SU-DHL-6 (cell line): Measurements from ENCODE around the gene SPTBN1.

ENCODE experiments used
- H2AFZ ChIP-seq: fragments of 200-600 bp; sonication (generic); 2 replicates; pipeline ENCODE4 v1.6.1; 2014; ENCODE audit warnings: low read depth, mild to moderate bottlenecking, moderate library complexity, mixed read lengths, antibody characterized with exemption, low read length; ENCODE audit not compliant: severe bottlenecking
- H3F3A ChIP-seq: fragments of 200-600 bp; shearing (Covaris generic); 2 replicates; pipeline ENCODE4 v1.6.0; 2016; ENCODE audit warnings: antibody characterized with exemption, mild to moderate bottlenecking; ENCODE audit not compliant: insufficient read depth
- H3K27ac ChIP-seq: fragments of 200-600 bp; sonication (generic); 2 replicates; pipeline ENCODE4 v1.5.1; 2016; ENCODE audit warnings: low read depth, mild to moderate bottlenecking, low read length, moderate library complexity, mixed read lengths
- H3K27me3 ChIP-seq: fragments of 200-600 bp; sonication (generic), shearing (Covaris generic); 2 replicates; pipeline ENCODE4 v1.6.0; 2014; ENCODE audit warnings: mild to moderate bottlenecking, low read length
- H3K36me3 ChIP-seq: fragments of 200-600 bp; sonication (generic); 2 replicates; pipeline ENCODE4 v1.6.1; 2014; ENCODE audit warnings: mild to moderate bottlenecking, low read length, mixed read lengths
- H3K4me2 ChIP-seq: fragments of 300-600, 200-600 bp; shearing (Covaris generic), sonication (generic); 2 replicates; pipeline ENCODE4 v1.6.0; 2014; ENCODE audit warnings: low read length, low read depth, mild to moderate bottlenecking; ENCODE audit not compliant: poor library complexity, severe bottlenecking
- H3K4me3 ChIP-seq: fragments of 200-600 bp; sonication (generic); 2 replicates; pipeline ENCODE4 v1.5.1; 2014; ENCODE audit warnings: antibody characterized with exemption, low read length, mild to moderate bottlenecking, mixed read lengths; ENCODE audit not compliant: insufficient read depth, poor library complexity, severe bottlenecking
- H3K79me2 ChIP-seq: fragments of 200-600 bp; sonication (generic); 2 replicates; pipeline ENCODE4 v1.6.1; 2014; ENCODE audit warnings: mild to moderate bottlenecking, low read length, moderate library complexity; ENCODE audit not compliant: insufficient read depth
- H3K9ac ChIP-seq: fragments of 200-600 bp; sonication (generic); 2 replicates; pipeline ENCODE4 v1.7.0; 2014; ENCODE audit warnings: mild to moderate bottlenecking, low read length
- H3K9me2 ChIP-seq: fragments of 200-600 bp; sonication (generic); replicated peaks from 2 replicates; pipeline ENCODE4 v1.6.1; 2014; ENCODE audit warnings: low read length; ENCODE audit not compliant: insufficient read depth
- H3K9me3 ChIP-seq: fragments of 200-600 bp; sonication (generic); 2 replicates; pipeline ENCODE4 v1.6.1; 2014; ENCODE audit warnings: low read length, mixed read lengths; ENCODE audit not compliant: insufficient read depth
- H4K20me1 ChIP-seq: fragments of 200-600 bp; sonication (generic); 2 replicates; pipeline ENCODE4 v1.6.1; 2014; ENCODE audit warnings: low read depth, mild to moderate bottlenecking, antibody characterized with exemption, low read length, moderate library complexity, mixed read lengths
- EZH2phosphoT487 ChIP-seq: fragments of 200-600 bp; sonication (generic), shearing (Covaris generic); conservative IDR thresholded peaks from 2 replicates; pipeline ENCODE4 v1.6.1; 2018; ENCODE audit warnings: mild to moderate bottlenecking, antibody characterized with exemption, low read length, moderate library complexity, mixed read lengths
- TF ChIP-seq, protein P1 (sequence below): fragments of 200-600 bp; sonication (generic); IDR thresholded peaks from one replicate; pipeline ENCODE4 v1.5.1; 2017; ENCODE audit warnings: antibody characterized with exemption, mild to moderate bottlenecking, low read length, moderate library complexity; ENCODE audit not compliant: insufficient read depth, poor library complexity, severe bottlenecking

Gene SPTBN1

DNA sequence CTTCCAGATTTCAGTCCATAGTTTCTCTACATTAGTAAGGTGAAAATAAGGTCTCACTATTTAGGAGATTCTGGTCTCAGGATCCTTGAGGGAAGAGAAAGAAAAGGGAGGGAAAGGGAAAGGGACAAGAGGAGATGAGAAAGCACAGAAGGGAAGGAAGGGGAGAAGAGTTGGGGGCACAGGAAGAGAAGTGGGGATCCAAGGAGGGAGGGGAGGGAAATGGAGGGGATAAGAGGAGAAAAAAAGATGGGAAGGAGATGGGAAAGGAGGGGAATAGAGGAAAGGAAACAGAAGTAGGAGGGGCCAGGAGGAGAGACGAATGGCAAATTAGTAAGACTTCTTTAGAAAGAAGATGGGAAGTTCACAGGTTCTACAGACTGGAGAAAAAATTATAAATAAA lies 39.2 kb upstream of the SPTBN1 start:
- TF ChIP-seq EZH2phosphoT487: no peak
- TF ChIP-seq, protein P1, sequence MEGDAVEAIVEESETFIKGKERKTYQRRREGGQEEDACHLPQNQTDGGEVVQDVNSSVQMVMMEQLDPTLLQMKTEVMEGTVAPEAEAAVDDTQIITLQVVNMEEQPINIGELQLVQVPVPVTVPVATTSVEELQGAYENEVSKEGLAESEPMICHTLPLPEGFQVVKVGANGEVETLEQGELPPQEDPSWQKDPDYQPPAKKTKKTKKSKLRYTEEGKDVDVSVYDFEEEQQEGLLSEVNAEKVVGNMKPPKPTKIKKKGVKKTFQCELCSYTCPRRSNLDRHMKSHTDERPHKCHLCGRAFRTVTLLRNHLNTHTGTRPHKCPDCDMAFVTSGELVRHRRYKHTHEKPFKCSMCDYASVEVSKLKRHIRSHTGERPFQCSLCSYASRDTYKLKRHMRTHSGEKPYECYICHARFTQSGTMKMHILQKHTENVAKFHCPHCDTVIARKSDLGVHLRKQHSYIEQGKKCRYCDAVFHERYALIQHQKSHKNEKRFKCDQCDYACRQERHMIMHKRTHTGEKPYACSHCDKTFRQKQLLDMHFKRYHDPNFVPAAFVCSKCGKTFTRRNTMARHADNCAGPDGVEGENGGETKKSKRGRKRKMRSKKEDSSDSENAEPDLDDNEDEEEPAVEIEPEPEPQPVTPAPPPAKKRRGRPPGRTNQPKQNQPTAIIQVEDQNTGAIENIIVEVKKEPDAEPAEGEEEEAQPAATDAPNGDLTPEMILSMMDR: no peak

DNA sequence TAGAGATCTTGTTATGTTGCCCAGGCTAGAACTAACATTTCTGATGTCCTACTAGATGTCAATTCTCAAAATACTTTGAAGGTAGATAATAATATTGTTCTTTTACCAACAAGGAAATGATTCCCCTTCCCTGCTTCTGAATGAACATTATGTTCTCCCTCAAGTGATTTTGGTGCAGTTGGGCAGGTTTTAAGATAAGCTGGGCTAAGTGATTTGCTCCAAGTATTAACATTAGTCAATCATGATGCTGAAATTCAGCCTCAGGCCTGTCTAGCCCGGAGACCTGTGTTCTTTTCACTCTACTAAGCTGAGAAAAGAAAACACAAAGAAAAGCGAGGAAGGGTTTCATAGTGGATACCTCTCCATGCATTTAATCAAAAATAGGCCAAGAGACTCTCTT lies 38.5 kb upstream of the SPTBN1 start:
- H3K9me3 ChIP-seq: no peaks in the 10 kb centered on the region

More for the DNA sequence above, 39.2 kb upstream of the SPTBN1 start:
- H3K36me3 ChIP-seq: no peaks in the 10 kb centered on the region
- H3K9me2 ChIP-seq: no peaks in the 10 kb centered on the region
- no peak overlapping the region for H2AFZ ChIP-seq
- no peaks in the 10 kb centered on the region for H3K79me2 ChIP-seq
- no peak overlapping the region for H3K27ac ChIP-seq
- H3K9ac ChIP-seq: no peak overlapping the region
- no peaks in the 10 kb centered on the region for H3K9me3 ChIP-seq
- no peaks in the 10 kb centered on the region for H3F3A ChIP-seq
- H3K4me3 ChIP-seq: no peak overlapping the region
- no peaks in the 10 kb centered on the region for H4K20me1 ChIP-seq
- H3K27me3 ChIP-seq: no peaks in the 10 kb centered on the region
- no peak overlapping the region for H3K4me2 ChIP-seq

GRCh38 chr2:54419388-54419787 lies 36.7 kb upstream of the SPTBN1 start:
- Histone ChIP-seq H3K4me3 (no peak overlapping the region), H3K4me2 (no peak overlapping the region), H3F3A (no peaks in the 10 kb centered on the region), H3K27me3 (no peaks in the 10 kb centered on the region), H3K27ac (no peak overlapping the region), H3K79me2 (no peaks in the 10 kb centered on the region), H3K9me3 (no peaks in the 10 kb centered on the region), H3K9ac (no peak overlapping the region), H2AFZ (no peak overlapping the region), H3K36me3 (no peaks in the 10 kb centered on the region), H4K20me1 (no peaks in the 10 kb centered on the region), H3K9me2 (no peaks in the 10 kb centered on the region)
- TF ChIP-seq EZH2phosphoT487: no peak
- TF ChIP-seq, protein P1: no peak

More for the DNA sequence above, 38.5 kb upstream of the SPTBN1 start:
- Histone ChIP-seq H3K4me3 (no peak overlapping the region), H3K79me2 (no peaks in the 10 kb centered on the region), H4K20me1 (no peaks in the 10 kb centered on the region), H3K9me2 (no peaks in the 10 kb centered on the region), H3K27ac (no peak overlapping the region), H3K4me2 (no peak overlapping the region), H3K27me3 (no peaks in the 10 kb centered on the region), H3F3A (no peaks in the 10 kb centered on the region), H3K36me3 (no peaks in the 10 kb centered on the region), H3K9ac (no peak overlapping the region), H2AFZ (no peak overlapping the region)
- TF ChIP-seq EZH2phosphoT487: no peak
- TF ChIP-seq, protein P1: no peak
